OCI-LY7 (cell line): ENCODE data around the gene SIRT3.

ENCODE experiments used
- CTCF ChIP-seq: fragments of 200-600 bp; sonication (generic); conservative IDR thresholded peaks from 2 replicates; pipeline ENCODE4 v1.5.1; 2014; ENCODE audit warnings: mild to moderate bottlenecking, antibody characterized with exemption, low read length, moderate library complexity, mixed read lengths
- EZH2phosphoT487 ChIP-seq: fragments of 200-600 bp; sonication (generic); IDR thresholded peaks from 2 replicates; pipeline ENCODE4 v1.6.1; 2018; ENCODE audit warnings: low read depth, borderline replicate concordance, mild to moderate bottlenecking, mixed run types, antibody characterized with exemption, low read length, moderate library complexity, mixed read lengths

- TF ChIP-seq CTCF (no peak), EZH2phosphoT487 (no peak)
These were observed 40.1 kb upstream of the SIRT3 start for GRCh38 chr11:276219-276618.
